Inflammatory macrophage (primary cell): ENCODE results near the gene CTDSPL.

Experiments used
- DNase-seq, 2 donors: peaks; one replicate each; pipeline ENCODE4 v3.0.0-alpha.2; 2020 to 2022

The CTDSPL gene

GRCh38 chr3:38003817-38004414 is 142.2 kb downstream of the CTDSPL start:
- no peak for DNase-seq

GRCh38 chr3:38004415-38005075 is 142.9 kb downstream of the CTDSPL start:
- DNase-seq = peak; percentile 57 to 68

- DNase-seq = no peak
Observed at GRCh38 chr3:38005076-38006020, 143.7 kb downstream of the CTDSPL start.

GRCh38 chr3:38006031-38006430 is 144.4 kb downstream of the CTDSPL start:
- DNase-seq = no peak

- no peak for DNase-seq
Observed at GRCh38 chr3:38006445-38006995, 144.8 kb downstream of the CTDSPL start.

GRCh38 chr3:38007754-38008090 is 146.0 kb downstream of the CTDSPL start:
- DNase-seq = no peak

GRCh38 chr3:38008191-38008701 is 146.6 kb downstream of the CTDSPL start:
- no peak for DNase-seq

GRCh38 chr3:38008971-38009580 is 147.4 kb downstream of the CTDSPL start:
- DNase-seq = no peak

GRCh38 chr3:38009807-38010591 is 148.3 kb downstream of the CTDSPL start:
- DNase-seq = no peak

- no peak for DNase-seq
Observed at GRCh38 chr3:38011111-38011510, 149.4 kb downstream of the CTDSPL start.

- no peak for DNase-seq
Observed at GRCh38 chr3:38015485-38015884, 153.8 kb downstream of the CTDSPL start.

GRCh38 chr3:38015984-38016383 is 154.3 kb downstream of the CTDSPL start:
- DNase-seq = no peak

- DNase-seq = no peak
Observed at GRCh38 chr3:38016410-38016809, 154.7 kb downstream of the CTDSPL start.

- DNase-seq = no peak
Observed at GRCh38 chr3:38016847-38017444, 155.3 kb downstream of the CTDSPL start.

GRCh38 chr3:38017445-38018295 is 156.0 kb downstream of the CTDSPL start:
- DNase-seq = no peak

- DNase-seq = no peak
Observed at GRCh38 chr3:38018296-38019266, 156.9 kb downstream of the CTDSPL start.

GRCh38 chr3:38019658-38020341 is 158.1 kb downstream of the CTDSPL start:
- no peak for DNase-seq

GRCh38 chr3:38020342-38020726 is 158.7 kb downstream of the CTDSPL start:
- DNase-seq = no peak

- no peak for DNase-seq
Observed at GRCh38 chr3:38021196-38021595, 159.5 kb downstream of the CTDSPL start.
